ENCODE results near the gene C2CD2.

C2CD2 gene

GRCh38 chr21:41873426-41873825 lies 80.4 kb downstream of the C2CD2 start:
- DNase-seq = no peak
- H3K4me3 ChIP-seq = no peak overlapping the region
- no peaks in the 10 kb centered on the region for H3K36me3 ChIP-seq
- no peak for TF ChIP-seq CTCF (IDR thresholded peaks at IDR 0.05)
- peaks cover 0 to 13% (median 9%) of the 10 kb centered on the region in 4 donors for H3K4me1 ChIP-seq
- H3K27me3 ChIP-seq = no peaks in the 10 kb centered on the region
- intact Hi-C loops (cut with DNase I; ENCODE audit: low total_unique reads) = no loop called here
- H3K27ac ChIP-seq = no peak overlapping the region
- H3K9me3 ChIP-seq = no peaks in the 10 kb centered on the region

GRCh38 chr21:41873005-41873404 lies 80.8 kb downstream of the C2CD2 start:
- intact Hi-C loops (cut with DNase I; ENCODE audit: low total_unique reads) = no loop called here
- TF ChIP-seq CTCF (IDR thresholded peaks at IDR 0.05) = no peak

GRCh38 chr21:41871293-41872030 lies 82.4 kb downstream of the C2CD2 start:
- H3K4me3 ChIP-seq = no peak overlapping the region
- no peak overlapping the region for H3K27ac ChIP-seq
- no peaks in the 10 kb centered on the region for H3K9me3 ChIP-seq
- no peaks in the 10 kb centered on the region for H3K36me3 ChIP-seq
- H3K27me3 ChIP-seq = no peaks in the 10 kb centered on the region
- no peak for DNase-seq
- no peaks in the 10 kb centered on the region for H3K4me1 ChIP-seq
- intact Hi-C loops (cut with DNase I; ENCODE audit: low total_unique reads) = no loop called here
- no peak for TF ChIP-seq CTCF (IDR thresholded peaks at IDR 0.05)

More at GRCh38 chr21:41873005-41873404, 80.8 kb downstream of the C2CD2 start:
- Histone ChIP-seq H3K27ac (no peak overlapping the region), H3K4me3 (no peak overlapping the region), H3K27me3 (no peaks in the 10 kb centered on the region), H3K4me1 (peaks cover 0 to 13% (median 9%) of the 10 kb centered on the region in 4 donors), H3K36me3 (no peaks in the 10 kb centered on the region), H3K9me3 (no peaks in the 10 kb centered on the region)
- DNase-seq = no peak

- no peak for DNase-seq
- no peaks in the 10 kb centered on the region for H3K27me3 ChIP-seq
- no peaks in the 10 kb centered on the region for H3K9me3 ChIP-seq
- intact Hi-C loops (cut with DNase I; ENCODE audit: low total_unique reads) = no loop called here
- no peak overlapping the region for H3K27ac ChIP-seq
- TF ChIP-seq CTCF (IDR thresholded peaks at IDR 0.05) = no peak
- no peak overlapping the region for H3K4me3 ChIP-seq
- H3K4me1 ChIP-seq = no peaks in the 10 kb centered on the region
- H3K36me3 ChIP-seq = no peaks in the 10 kb centered on the region
Observed at GRCh38 chr21:41869771-41870170, 84.0 kb downstream of the C2CD2 start.

- Histone ChIP-seq H3K9me3 (no peaks in the 10 kb centered on the region), H3K27ac (no peak overlapping the region), H3K4me1 (peaks cover 0 to 4% (median 2%) of the 10 kb centered on the region in 4 donors), H3K4me3 (no peak overlapping the region), H3K27me3 (no peaks in the 10 kb centered on the region), H3K36me3 (no peaks in the 10 kb centered on the region)
- intact Hi-C loops (cut with DNase I; ENCODE audit: low total_unique reads) = no loop called here
- TF ChIP-seq CTCF (IDR thresholded peaks at IDR 0.05) = no peak
- DNase-seq = no peak
Observed at GRCh38 chr21:41868062-41868710, 85.6 kb downstream of the C2CD2 start.

All from tibial artery (tissue), 4 donors.